ENCODE measurements around the gene FBXL12.

DNA sequence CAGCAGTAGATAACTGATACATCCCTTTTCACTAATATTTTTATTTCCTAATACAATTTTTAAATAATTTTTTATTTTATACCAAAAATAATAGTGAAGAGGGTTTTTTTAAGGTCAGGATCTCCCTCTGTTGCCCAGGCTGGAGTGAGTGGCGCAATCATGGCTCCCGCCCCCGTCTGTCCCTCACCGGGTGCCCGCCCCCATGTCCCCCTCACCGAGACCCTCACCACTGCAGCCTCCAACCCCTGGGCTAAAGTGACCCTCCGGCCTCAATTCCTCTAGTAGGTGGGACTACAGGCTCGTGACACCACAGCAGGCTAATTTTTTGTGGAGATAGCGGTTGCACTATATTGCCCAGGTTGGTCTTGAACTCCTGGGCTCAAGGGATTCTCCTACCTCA is 32.5 kb downstream of the FBXL12 start:
- TF ChIP-seq, protein P1, sequence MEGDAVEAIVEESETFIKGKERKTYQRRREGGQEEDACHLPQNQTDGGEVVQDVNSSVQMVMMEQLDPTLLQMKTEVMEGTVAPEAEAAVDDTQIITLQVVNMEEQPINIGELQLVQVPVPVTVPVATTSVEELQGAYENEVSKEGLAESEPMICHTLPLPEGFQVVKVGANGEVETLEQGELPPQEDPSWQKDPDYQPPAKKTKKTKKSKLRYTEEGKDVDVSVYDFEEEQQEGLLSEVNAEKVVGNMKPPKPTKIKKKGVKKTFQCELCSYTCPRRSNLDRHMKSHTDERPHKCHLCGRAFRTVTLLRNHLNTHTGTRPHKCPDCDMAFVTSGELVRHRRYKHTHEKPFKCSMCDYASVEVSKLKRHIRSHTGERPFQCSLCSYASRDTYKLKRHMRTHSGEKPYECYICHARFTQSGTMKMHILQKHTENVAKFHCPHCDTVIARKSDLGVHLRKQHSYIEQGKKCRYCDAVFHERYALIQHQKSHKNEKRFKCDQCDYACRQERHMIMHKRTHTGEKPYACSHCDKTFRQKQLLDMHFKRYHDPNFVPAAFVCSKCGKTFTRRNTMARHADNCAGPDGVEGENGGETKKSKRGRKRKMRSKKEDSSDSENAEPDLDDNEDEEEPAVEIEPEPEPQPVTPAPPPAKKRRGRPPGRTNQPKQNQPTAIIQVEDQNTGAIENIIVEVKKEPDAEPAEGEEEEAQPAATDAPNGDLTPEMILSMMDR (IDR thresholded peaks at IDR 0.05; ENCODE audit: poor library complexity, severe bottlenecking) = no peak
- TF ChIP-seq RAD21 (conservative IDR thresholded peaks at IDR 0.05) (no peak), POLR2AphosphoS5 (IDR thresholded peaks at IDR 0.05) (no peak), EP300 (conservative IDR thresholded peaks at IDR 0.05; ENCODE audit: poor library complexity, severe bottlenecking) (no peak)
- TF ChIP-seq, protein P2, sequence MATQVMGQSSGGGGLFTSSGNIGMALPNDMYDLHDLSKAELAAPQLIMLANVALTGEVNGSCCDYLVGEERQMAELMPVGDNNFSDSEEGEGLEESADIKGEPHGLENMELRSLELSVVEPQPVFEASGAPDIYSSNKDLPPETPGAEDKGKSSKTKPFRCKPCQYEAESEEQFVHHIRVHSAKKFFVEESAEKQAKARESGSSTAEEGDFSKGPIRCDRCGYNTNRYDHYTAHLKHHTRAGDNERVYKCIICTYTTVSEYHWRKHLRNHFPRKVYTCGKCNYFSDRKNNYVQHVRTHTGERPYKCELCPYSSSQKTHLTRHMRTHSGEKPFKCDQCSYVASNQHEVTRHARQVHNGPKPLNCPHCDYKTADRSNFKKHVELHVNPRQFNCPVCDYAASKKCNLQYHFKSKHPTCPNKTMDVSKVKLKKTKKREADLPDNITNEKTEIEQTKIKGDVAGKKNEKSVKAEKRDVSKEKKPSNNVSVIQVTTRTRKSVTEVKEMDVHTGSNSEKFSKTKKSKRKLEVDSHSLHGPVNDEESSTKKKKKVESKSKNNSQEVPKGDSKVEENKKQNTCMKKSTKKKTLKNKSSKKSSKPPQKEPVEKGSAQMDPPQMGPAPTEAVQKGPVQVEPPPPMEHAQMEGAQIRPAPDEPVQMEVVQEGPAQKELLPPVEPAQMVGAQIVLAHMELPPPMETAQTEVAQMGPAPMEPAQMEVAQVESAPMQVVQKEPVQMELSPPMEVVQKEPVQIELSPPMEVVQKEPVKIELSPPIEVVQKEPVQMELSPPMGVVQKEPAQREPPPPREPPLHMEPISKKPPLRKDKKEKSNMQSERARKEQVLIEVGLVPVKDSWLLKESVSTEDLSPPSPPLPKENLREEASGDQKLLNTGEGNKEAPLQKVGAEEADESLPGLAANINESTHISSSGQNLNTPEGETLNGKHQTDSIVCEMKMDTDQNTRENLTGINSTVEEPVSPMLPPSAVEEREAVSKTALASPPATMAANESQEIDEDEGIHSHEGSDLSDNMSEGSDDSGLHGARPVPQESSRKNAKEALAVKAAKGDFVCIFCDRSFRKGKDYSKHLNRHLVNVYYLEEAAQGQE (IDR thresholded peaks at IDR 0.05; ENCODE audit: borderline replicate concordance) = no peak
